Uterus (tissue), 4 donors: ENCODE measurements around the gene ATP8B3. TPM values are rescaled to one million over a fixed set of nuclear protein-coding genes. Genes with fewer than 3 reads are reported as not detected.

Experiments used
- DNase-seq, 2 donors: peaks; one replicate each; pipeline ENCODE4 v3.0.0-alpha.2; 2019 to 2020
- H3K27ac ChIP-seq, 2 donors: fragments of 200-600 bp; sonication (generic); 1 replicate in 1 of 2; 2 replicates in 1 of 2; pipeline ENCODE4 v1.5.1; 2016 to 2018
- H3K27me3 ChIP-seq, 2 donors: fragments of 200-600 bp; sonication (generic); one replicate each; pipeline ENCODE4 v1.5.1; 2018 to 2019; ENCODE audit warnings: control low read depth in 1 of 2
- H3K36me3 ChIP-seq, 2 donors: fragments of 200-600 bp; sonication (generic); one replicate each; pipeline ENCODE4 v1.5.1; 2019; ENCODE audit warnings: control low read depth in 1 of 2
- H3K4me1 ChIP-seq, 2 donors: fragments of 200-600 bp; sonication (generic); one replicate each; pipeline ENCODE4 v1.5.1; 2018 to 2019; ENCODE audit warnings: control low read depth in 1 of 2
- H3K4me3 ChIP-seq, 2 donors: fragments of 200-600 bp; sonication (generic); 1 replicate in 1 of 2; 2 replicates in 1 of 2; pipeline ENCODE4 v1.5.1; 2018 to 2019; ENCODE audit warnings: mild to moderate bottlenecking in 1 of 2
- H3K9me3 ChIP-seq, 2 donors: fragments of 200-600 bp; sonication (generic); one replicate each; pipeline ENCODE4 v1.5.1; 2019; ENCODE audit warnings: control low read depth in 1 of 2
- CTCF ChIP-seq, 4 experiments: fragments of 200-600 bp in 2 of 4; fragments of 450-650 bp in 2 of 4; sonication (generic) in 2 of 4; IDR thresholded peaks; one replicate each; pipeline ENCODE4 v1.5.1; 2016 to 2019; ENCODE audit warnings: antibody characterized with exemption in 4 of 4, mild to moderate bottlenecking in 2 of 4, moderate library complexity in 1 of 4
- POLR2A ChIP-seq, 2 donors: fragments of 450-650 bp; IDR thresholded peaks; one replicate each; pipeline ENCODE4 v1.6.1; 2016; ENCODE audit warnings: antibody characterized with exemption in 2 of 2, mild to moderate bottlenecking in 1 of 2, moderate library complexity in 1 of 2
- intact Hi-C: fragments of 100-400 bp; cut with DNase I; formaldehyde crosslinking; loops from one replicate; pipeline ENCODE4 v1.15.1; 2023; ENCODE audit warnings: low total_unique reads
- total RNA-seq, 4 donors: library from RNA; depleted of rRNA in 3 of 4; stranded (reverse); fragments of >200 nt in 3 of 4; gene quantifications; one replicate each; pipeline versions ENCODE4 v1.1.0 to v1.2.4, GENCODE V29; 2014 to 2023
- donor health status: DM: yes; HTN: yes; CAD: no.

ATP8B3 gene
- total RNA-seq, 4 donors from 2014 or later = 1.0 to 3.3 (median 1.7) TPM; not detected in 1

DNA sequence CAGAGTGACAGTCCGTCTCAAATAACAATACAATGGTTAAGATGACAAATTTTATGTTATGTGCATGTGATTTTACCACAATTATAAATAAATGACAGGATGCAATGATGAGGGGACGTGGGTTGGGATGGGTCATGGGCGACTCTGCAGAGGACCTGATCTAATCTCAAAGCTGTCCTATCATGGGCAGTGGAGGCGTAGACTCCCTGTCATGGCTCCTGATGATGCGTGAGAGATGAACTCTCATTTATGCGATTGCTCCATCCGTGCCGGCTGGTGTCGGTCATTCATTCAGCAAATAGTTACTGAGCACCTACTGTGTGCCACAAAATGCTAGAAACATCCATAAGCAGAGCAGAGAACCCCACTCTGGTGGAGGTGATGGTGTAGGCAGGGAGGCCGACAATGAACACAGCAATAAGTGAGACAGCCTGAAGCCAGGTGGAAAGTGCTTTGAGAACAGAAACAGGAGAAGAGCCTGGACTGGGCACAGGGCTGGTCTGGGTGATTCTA is 37.9 kb upstream of the ATP8B3 start:
- Histone ChIP-seq H3K27ac (no peak overlapping the region), H3K27me3 (no peaks in the 10 kb centered on the region), H3K4me1 (peaks cover 0 to 30% of the 10 kb centered on the region in 2 donors), H3K9me3 (no peaks in the 10 kb centered on the region), H3K36me3 (no peaks in the 10 kb centered on the region), H3K4me3 (no peak overlapping the region)
- no peak for TF ChIP-seq CTCF (IDR thresholded peaks at IDR 0.05)
- no peak for TF ChIP-seq POLR2A (IDR thresholded peaks at IDR 0.05)
- intact Hi-C loops = no loop called here
- DNase-seq = no peak

GRCh38 chr19:1849132-1849474 is 37.0 kb upstream of the ATP8B3 start:
- Histone ChIP-seq H3K27ac (no peak overlapping the region), H3K9me3 (no peaks in the 10 kb centered on the region), H3K27me3 (no peaks in the 10 kb centered on the region), H3K4me3 (no peak overlapping the region), H3K4me1 (peaks cover 0 to 30% of the 10 kb centered on the region in 2 donors), H3K36me3 (no peaks in the 10 kb centered on the region)
- TF ChIP-seq CTCF (IDR thresholded peaks at IDR 0.05) (no peak), POLR2A (IDR thresholded peaks at IDR 0.05) (no peak)
- intact Hi-C loops = no loop called here
- no peak for DNase-seq

GRCh38 chr19:1848399-1849131 is 36.5 kb upstream of the ATP8B3 start, which contains the start of gene REXO1:
Gene REXO1, minus strand, starts transcription at chr19:1848483. Its CDS starts 125 bp downstream, at chr19:1848358.
- intact Hi-C loops = no loop called here
- DNase-seq = peak; percentile 93 to 96
- peak within 1 kb of the TSS; percentile 99 for H3K27ac ChIP-seq
- no peaks in the 10 kb centered on the region for H3K27me3 ChIP-seq
- peak within 1 kb of the TSS; percentile 66 to 88 for H3K4me3 ChIP-seq
- TF ChIP-seq CTCF (IDR thresholded peaks at IDR 0.05) = peak; percentile 85 to 92 (median 90)
- peak in 1 of 2 donors; percentile 56 for TF ChIP-seq POLR2A (IDR thresholded peaks at IDR 0.05)
- no peaks in the 10 kb centered on the region for H3K9me3 ChIP-seq
- no peaks in the 10 kb centered on the region for H3K36me3 ChIP-seq
- H3K4me1 ChIP-seq = peaks cover 0 to 30% of the 10 kb centered on the region in 2 donors

DNA sequence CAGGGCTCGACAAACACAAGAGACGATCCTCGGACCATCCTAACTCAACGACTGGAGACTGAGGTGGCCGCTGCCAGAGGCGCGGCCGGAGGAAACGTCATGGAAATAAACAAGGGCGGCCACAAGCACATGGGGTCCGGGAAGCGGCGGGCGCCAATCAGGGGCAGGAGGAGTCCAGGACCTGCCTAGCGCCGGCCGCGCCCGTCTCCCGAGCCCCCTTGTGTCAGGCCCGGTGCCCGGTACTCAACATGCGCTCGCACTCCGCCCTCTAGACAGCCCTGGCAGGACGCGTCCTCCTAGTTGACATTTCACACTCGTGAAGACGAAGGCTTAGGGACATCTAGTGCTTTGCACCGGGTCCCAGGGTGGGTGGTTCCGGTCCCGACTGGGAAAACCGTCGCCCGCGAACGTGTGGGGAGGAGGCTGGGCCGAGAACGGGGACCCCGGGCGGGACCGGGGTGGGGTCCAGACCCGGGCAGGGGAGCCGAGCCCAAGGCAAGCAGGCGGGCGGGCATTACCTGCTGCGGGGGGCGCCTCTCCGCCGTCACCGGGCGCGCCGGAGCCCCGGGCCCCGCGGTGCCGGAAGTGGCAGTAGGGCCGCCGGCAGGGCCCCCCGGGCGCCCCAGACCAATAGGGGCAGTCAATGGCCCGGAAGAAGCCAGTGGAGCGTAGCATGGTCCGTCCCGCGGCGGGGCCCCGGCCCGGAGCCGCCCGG is 35.8 kb upstream of the ATP8B3 start:
- peak overlapping the region; percentile 99 for H3K27ac ChIP-seq
- peak in 1 of 2 donors; percentile 18 for DNase-seq
- no peaks in the 10 kb centered on the region for H3K36me3 ChIP-seq
- no peak for TF ChIP-seq POLR2A (IDR thresholded peaks at IDR 0.05)
- TF ChIP-seq CTCF (IDR thresholded peaks at IDR 0.05) = no peak
- no peaks in the 10 kb centered on the region for H3K9me3 ChIP-seq
- peak overlapping the region; percentile 66 to 88 for H3K4me3 ChIP-seq
- no peaks in the 10 kb centered on the region for H3K27me3 ChIP-seq
- intact Hi-C loops = no loop called here
- H3K4me1 ChIP-seq = peaks cover 0 to 31% of the 10 kb centered on the region in 2 donors

DNA sequence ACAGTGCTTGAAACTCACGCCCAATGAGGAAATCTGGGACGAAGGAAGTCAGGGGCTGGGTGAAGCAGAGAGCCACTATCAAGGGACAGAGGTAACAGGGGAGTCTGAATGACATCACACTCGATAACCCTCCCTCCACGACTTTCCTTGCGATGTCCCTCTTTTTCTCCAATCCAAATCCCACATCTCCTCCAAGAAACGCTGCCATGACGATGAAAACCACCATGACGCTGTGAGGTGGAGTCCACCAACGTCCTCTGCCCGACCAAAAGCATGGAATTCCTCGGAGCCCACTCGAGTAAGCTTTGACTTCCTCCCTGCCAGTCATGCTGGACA is 35.2 kb upstream of the ATP8B3 start:
- Histone ChIP-seq H3K9me3 (no peaks in the 10 kb centered on the region), H3K4me1 (peaks cover 0 to 35% of the 10 kb centered on the region in 2 donors), H3K4me3 (peak overlapping the region; percentile 66 to 88), H3K36me3 (no peaks in the 10 kb centered on the region), H3K27me3 (no peaks in the 10 kb centered on the region), H3K27ac (peak overlapping the region; percentile 99)
- no peak for TF ChIP-seq POLR2A (IDR thresholded peaks at IDR 0.05)
- no peak for TF ChIP-seq CTCF (IDR thresholded peaks at IDR 0.05)
- DNase-seq = no peak
- intact Hi-C loops = no loop called here
